NCI-H526 (cell line): ENCODE measurements around the gene ZNF718.
"Not testable (repeated sequence)": the region's sequence is repeated elsewhere in the genome, so short reads cannot be mapped to it uniquely, and the experiment has no call there.

Experiments
- DNase-seq, 2 experiments: peaks; one replicate each; lab custom pipeline; 2025; lab: John Stamatoyannopoulos, UW

The ZNF718 gene

GRCh38 chr4:161496-162284 lies 37.4 kb downstream of the ZNF718 start:
- DNase-seq: no peak

GRCh38 chr4:169640-170039 lies 45.3 kb downstream of the ZNF718 start:
- DNase-seq: not testable (repeated sequence)

DNA sequence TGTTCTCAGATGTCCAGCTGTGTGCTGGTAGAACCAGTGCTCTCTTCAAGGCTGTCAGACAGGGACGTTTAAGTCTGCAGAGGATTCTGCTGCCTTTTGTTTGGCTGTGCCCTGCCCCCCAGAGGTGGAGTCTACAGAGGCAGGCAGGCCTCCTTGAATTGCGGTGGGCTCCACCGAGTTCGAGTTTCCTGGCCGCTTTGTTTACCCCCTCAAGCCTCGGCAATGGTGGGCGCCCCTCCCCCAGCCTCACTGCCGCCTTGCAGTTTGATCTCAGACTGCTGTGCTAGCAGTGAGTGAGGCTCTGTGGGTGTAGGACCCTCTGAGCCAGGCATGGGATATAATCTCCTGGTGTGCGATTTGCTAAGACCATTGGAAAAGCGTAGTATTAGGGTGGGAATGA lies 47.0 kb downstream of the ZNF718 start:
- DNase-seq: not testable (repeated sequence)

- DNase-seq: no peak
Measured at GRCh38 chr4:173666-174314, 49.5 kb downstream of the ZNF718 start.

DNA sequence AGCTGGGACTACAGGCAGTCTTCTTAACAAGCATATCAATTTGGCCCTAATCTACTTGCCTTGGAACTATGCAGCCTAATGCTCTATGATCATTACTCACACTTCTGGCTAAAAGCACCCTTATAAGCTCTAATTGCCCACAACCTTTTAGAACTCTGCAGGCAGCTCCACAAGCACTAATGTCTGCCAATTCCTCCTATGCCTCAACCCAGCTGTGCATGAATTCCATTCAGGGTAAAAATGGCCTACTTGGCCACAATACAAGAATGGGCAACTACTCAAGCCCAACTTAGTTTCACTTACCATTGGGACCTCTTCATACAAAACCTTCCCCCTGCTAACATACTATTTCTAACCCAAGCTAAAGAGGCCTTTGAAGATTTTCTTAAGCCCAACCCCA lies 51.7 kb downstream of the ZNF718 start:
- no peak for DNase-seq

DNA sequence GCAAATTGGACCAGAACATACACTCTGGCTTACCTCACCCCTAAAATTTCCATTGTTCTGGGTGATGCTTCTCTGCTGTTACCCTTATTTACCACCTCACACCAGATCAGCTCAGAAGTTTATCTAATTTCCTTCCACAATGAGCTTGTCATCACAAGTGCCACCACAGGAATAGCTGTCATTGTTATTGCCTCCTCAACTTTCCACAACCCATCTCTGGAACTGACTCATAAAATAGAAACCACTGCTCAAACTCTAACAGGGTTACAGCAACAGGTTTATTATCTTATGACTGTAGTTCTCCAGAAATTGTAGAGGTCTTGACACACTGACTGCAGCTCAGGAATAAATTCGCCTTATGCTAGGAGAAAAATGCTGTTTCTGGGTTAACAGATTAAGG lies 52.7 kb downstream of the ZNF718 start:
- no peak for DNase-seq

DNA sequence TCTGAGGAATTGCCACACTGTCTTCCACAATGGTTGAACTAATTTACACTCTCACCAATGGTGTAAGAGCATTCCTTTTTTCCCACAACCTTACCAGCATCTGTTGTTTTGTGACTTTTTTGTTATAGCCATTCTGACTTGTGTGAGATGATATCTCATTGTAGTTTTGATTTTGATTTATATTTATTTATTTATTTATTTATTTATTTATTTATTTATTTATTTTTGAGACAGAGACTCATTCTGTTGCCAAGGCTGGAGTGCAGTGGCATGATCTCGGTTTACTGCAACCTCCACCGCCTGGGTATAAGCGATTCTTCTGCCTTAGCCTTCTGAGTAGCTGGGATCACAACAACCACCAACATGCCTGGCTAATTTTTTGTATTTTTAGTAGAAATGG lies 57.9 kb downstream of the ZNF718 start:
- not testable (repeated sequence) for DNase-seq

GRCh38 chr4:188091-188490 lies 63.8 kb downstream of the ZNF718 start:
- no peak for DNase-seq

DNA sequence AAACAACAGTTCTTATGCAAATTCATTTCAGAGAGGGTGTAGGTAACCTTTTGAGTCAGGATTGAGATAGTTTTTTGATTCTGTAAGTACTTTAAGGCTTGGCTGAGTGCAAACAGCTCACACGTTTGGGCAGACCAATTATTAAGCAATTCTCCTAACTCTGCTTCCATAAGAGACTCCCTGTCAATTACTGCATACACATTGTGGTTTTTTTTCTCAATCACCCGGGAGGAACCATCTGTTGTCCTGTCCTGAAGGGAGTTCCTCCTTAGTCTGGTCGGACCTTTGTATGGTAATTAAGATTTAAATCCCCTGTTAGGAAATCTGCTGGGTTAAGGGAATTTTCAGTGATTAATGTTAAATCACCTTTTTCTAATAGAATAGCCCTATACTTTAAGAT lies 70.9 kb downstream of the ZNF718 start:
- not testable (repeated sequence) for DNase-seq

- no peak for DNase-seq
Measured at GRCh38 chr4:200936-201335, 76.6 kb downstream of the ZNF718 start.

DNA sequence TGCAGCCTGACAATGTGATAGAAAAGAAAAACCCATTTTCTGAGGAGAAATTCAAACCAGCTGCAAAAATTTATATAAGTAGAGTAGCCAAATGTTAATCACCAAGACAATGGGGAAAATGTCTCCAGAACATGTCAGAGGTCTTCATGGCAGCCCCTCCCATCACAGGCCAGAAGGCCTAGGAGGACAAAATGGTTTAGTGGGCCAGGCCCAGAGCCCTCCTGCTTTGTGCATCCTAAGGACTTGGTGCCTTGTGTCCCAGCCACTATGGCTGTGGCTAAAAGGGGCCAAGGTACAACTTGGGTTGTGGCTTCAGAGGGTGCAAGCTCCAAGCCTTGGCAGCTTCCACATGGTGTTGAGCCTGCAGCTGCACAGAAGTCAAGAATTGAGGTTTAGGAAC lies 78.5 kb downstream of the ZNF718 start:
- DNase-seq: not testable (repeated sequence)

- no peak for DNase-seq
Measured at GRCh38 chr4:205097-205756, 80.9 kb downstream of the ZNF718 start.

DNA sequence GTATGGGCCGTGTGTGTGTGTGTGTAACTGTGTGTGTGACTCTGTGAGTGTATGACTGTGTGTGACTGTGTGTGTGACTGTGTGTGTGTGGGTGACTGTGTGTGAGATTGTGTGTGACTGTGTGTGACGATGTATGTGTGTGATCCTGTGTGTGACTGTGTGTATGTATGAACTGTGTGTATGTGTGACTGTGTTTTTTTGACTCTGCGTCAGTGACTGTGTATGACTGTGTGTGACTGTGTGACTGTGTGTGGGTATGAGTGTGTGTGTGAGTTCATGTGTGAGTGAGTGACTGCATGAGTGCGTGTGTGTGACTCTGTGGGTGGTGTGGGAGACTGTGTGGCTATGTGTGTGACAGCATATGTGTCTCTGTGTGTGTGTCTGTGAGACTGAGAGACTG lies 81.8 kb downstream of the ZNF718 start:
- no peak for DNase-seq

GRCh38 chr4:208416-209096 lies 84.3 kb downstream of the ZNF718 start:
- not testable (repeated sequence) for DNase-seq

- DNase-seq: no peak
Measured at GRCh38 chr4:211033-211511, 86.8 kb downstream of the ZNF718 start.

DNA sequence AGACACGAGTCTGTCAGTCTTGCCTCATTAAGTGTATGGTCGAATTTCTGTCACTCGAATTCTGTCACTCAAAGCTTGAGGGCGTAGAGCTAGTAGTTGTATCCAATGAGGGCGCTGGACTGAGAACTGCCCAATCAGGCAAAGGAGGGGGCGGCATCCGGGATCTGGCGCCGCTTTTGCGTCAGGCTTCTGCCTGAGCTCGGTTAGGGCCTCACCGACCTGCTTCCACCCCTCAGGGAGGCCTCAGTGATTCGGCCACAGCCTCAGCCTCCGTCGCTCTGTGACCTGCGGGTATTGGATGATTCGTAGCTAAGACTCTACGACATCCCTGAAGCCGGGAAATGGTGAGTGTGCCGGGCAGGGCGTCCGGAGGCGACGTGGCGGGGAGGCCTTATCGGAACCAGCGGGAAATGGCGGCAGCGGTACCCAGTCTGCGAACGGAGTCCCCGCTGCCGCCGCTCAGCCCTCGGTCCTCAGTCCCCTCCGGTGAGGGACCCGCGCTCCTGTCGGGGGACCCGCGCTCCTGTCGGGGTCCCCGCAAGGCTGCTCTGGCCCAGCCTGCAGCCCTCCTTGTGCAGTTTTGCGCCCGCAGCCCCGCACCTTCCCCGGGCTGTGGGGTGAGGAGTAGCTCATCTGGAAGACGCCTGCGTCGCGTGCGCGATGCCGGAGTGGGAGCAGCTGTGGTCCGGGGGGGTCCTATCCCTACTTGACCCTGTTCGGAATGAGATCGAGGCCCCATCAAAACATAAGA lies 88.3 kb downstream of the ZNF718 start:
- no peak for DNase-seq

- not testable (repeated sequence) for DNase-seq
Measured at GRCh38 chr4:213189-213535, 88.9 kb downstream of the ZNF718 start.
